Measurements from ENCODE around the gene THSD7B. TPM values are rescaled to one million over a fixed set of nuclear protein-coding genes. Genes with fewer than 3 reads are reported as not detected.

Gene THSD7B
- total RNA-seq, 1 donor from 2014 or later = not detected

GRCh38 chr2:137228566-137228965, 463.2 kb downstream of the THSD7B start:
- no peaks in the 10 kb centered on the region for H3K27me3 Mint-ChIP-seq (ENCODE audit: unreplicated experiment)
- H3K36me3 Mint-ChIP-seq (ENCODE audit: unreplicated experiment) = no peaks in the 10 kb centered on the region
- peaks cover 3% of the 10 kb centered on the region for H3K9me3 Mint-ChIP-seq (ENCODE audit: unreplicated experiment)
- H3K4me3 Mint-ChIP-seq (ENCODE audit: unreplicated experiment) = no peak overlapping the region
- H3K4me1 Mint-ChIP-seq (ENCODE audit: unreplicated experiment) = peaks cover 32% of the 10 kb centered on the region
- no peak for DNase-seq (ENCODE audit: extremely low spot score, unreplicated experiment)
- TF ChIP-seq CTCF (IDR thresholded peaks at IDR 0.05) = no peak
- H3K27ac Mint-ChIP-seq (ENCODE audit: unreplicated experiment) = no peak overlapping the region

GRCh38 chr2:137229834-137230233, 464.5 kb downstream of the THSD7B start:
- H3K4me1 Mint-ChIP-seq (ENCODE audit: unreplicated experiment) = peaks cover 32% of the 10 kb centered on the region
- DNase-seq (ENCODE audit: extremely low spot score, unreplicated experiment) = no peak
- peaks cover 3% of the 10 kb centered on the region for H3K9me3 Mint-ChIP-seq (ENCODE audit: unreplicated experiment)
- H3K4me3 Mint-ChIP-seq (ENCODE audit: unreplicated experiment) = no peak overlapping the region
- H3K36me3 Mint-ChIP-seq (ENCODE audit: unreplicated experiment) = no peaks in the 10 kb centered on the region
- no peak overlapping the region for H3K27ac Mint-ChIP-seq (ENCODE audit: unreplicated experiment)
- no peaks in the 10 kb centered on the region for H3K27me3 Mint-ChIP-seq (ENCODE audit: unreplicated experiment)
- TF ChIP-seq CTCF (IDR thresholded peaks at IDR 0.05) = no peak

- no peak for DNase-seq (ENCODE audit: extremely low spot score, unreplicated experiment)
- TF ChIP-seq CTCF (IDR thresholded peaks at IDR 0.05) = no peak
- no peaks in the 10 kb centered on the region for H3K36me3 Mint-ChIP-seq (ENCODE audit: unreplicated experiment)
- no peak overlapping the region for H3K4me3 Mint-ChIP-seq (ENCODE audit: unreplicated experiment)
- H3K27ac Mint-ChIP-seq (ENCODE audit: unreplicated experiment) = no peak overlapping the region
- no peaks in the 10 kb centered on the region for H3K27me3 Mint-ChIP-seq (ENCODE audit: unreplicated experiment)
- H3K9me3 Mint-ChIP-seq (ENCODE audit: unreplicated experiment) = peaks cover 8% of the 10 kb centered on the region
- H3K4me1 Mint-ChIP-seq (ENCODE audit: unreplicated experiment) = peaks cover 39% of the 10 kb centered on the region
Observed at GRCh38 chr2:137231628-137232027, 466.3 kb downstream of the THSD7B start.

GRCh38 chr2:137232076-137232475, 466.7 kb downstream of the THSD7B start:
- Mint-ChIP-seq H3K9me3 (ENCODE audit: unreplicated experiment) (peaks cover 8% of the 10 kb centered on the region), H3K4me3 (ENCODE audit: unreplicated experiment) (no peak overlapping the region), H3K27me3 (ENCODE audit: unreplicated experiment) (no peaks in the 10 kb centered on the region), H3K4me1 (ENCODE audit: unreplicated experiment) (peaks cover 42% of the 10 kb centered on the region), H3K27ac (ENCODE audit: unreplicated experiment) (no peak overlapping the region), H3K36me3 (ENCODE audit: unreplicated experiment) (no peaks in the 10 kb centered on the region)
- TF ChIP-seq CTCF (IDR thresholded peaks at IDR 0.05) = no peak
- no peak for DNase-seq (ENCODE audit: extremely low spot score, unreplicated experiment)

- H3K4me3 Mint-ChIP-seq (ENCODE audit: unreplicated experiment) = no peak overlapping the region
- H3K27ac Mint-ChIP-seq (ENCODE audit: unreplicated experiment) = no peak overlapping the region
- H3K9me3 Mint-ChIP-seq (ENCODE audit: unreplicated experiment) = peaks cover 13% of the 10 kb centered on the region
- DNase-seq (ENCODE audit: extremely low spot score, unreplicated experiment) = no peak
- no peaks in the 10 kb centered on the region for H3K27me3 Mint-ChIP-seq (ENCODE audit: unreplicated experiment)
- peaks cover 50% of the 10 kb centered on the region for H3K4me1 Mint-ChIP-seq (ENCODE audit: unreplicated experiment)
- H3K36me3 Mint-ChIP-seq (ENCODE audit: unreplicated experiment) = no peaks in the 10 kb centered on the region
- no peak for TF ChIP-seq CTCF (IDR thresholded peaks at IDR 0.05)
Observed at GRCh38 chr2:137233091-137233490, 467.7 kb downstream of the THSD7B start.

Measured in osteocyte (in vitro differentiated cells).